ENCODE results near the gene AIFM3. TPM values are rescaled to one million over a fixed set of nuclear protein-coding genes. Genes with fewer than 3 reads are reported as not detected.
"Not testable (repeated sequence)": the region's sequence is repeated elsewhere in the genome, so short reads cannot be mapped to it uniquely, and the experiment has no call there.

Gene AIFM3
- total RNA-seq, 2 donors from 2014 or later: 1.8 to 2.7 TPM

- not testable (repeated sequence) for H3K4me1 ChIP-seq (ENCODE audit: control insufficient read depth, insufficient read depth, low read length); H3K9me3 Mint-ChIP-seq; H3K4me3 ChIP-seq (ENCODE audit: low read length); H3K4me3 Mint-ChIP-seq; DNase-seq; H3K9me3 ChIP-seq (ENCODE audit: control insufficient read depth, low read length); H3K9ac ChIP-seq (ENCODE audit: extremely low read depth, low read length, poor library complexity, severe bottlenecking); H3K27me3 Mint-ChIP-seq (ENCODE audit: insufficient read depth); H3K27ac ChIP-seq (ENCODE audit: low read depth, low read length); H3K27me3 ChIP-seq (ENCODE audit: control insufficient read depth, insufficient read depth, low read length, poor library complexity, severe bottlenecking)
- peaks cover 62% of the 10 kb centered on the region for H3K36me3 ChIP-seq (ENCODE audit: control insufficient read depth, insufficient read depth, low read length)
- WGBS, 2 experiments (ENCODE audit: insufficient coverage in 1 of 2, insufficient read length in 1 of 2): 95 to 96% methylated on average over 7 to 11 of the region's 11 CpGs
- peaks cover 14% of the 10 kb centered on the region for H3K4me1 Mint-ChIP-seq
- H3K27ac Mint-ChIP-seq: peak overlapping the region; percentile 55
- peaks cover 56% of the 10 kb centered on the region for H3K36me3 Mint-ChIP-seq (ENCODE audit: low read depth)
Observed at GRCh38 chr22:20935780-20936539, 31.1 kb upstream of the AIFM3 start.

GRCh38 chr22:20937031-20937793 lies 29.8 kb upstream of the AIFM3 start:
- Mint-ChIP-seq H3K27ac (peak overlapping the region; percentile 30), H3K27me3 (ENCODE audit: insufficient read depth) (no peaks in the 10 kb centered on the region), H3K4me3 (peak overlapping the region; percentile 13), H3K36me3 (ENCODE audit: low read depth) (peaks cover 53% of the 10 kb centered on the region), H3K9me3 (no peaks in the 10 kb centered on the region), H3K4me1 (peaks cover 14% of the 10 kb centered on the region)
- 82 to 87% methylated on average over 6 to 12 of the region's 12 CpGs for WGBS, 2 experiments (ENCODE audit: insufficient coverage in 1 of 2, insufficient read length in 1 of 2)
- H3K36me3 ChIP-seq (ENCODE audit: control insufficient read depth, insufficient read depth, low read length): peaks cover 64% of the 10 kb centered on the region
- no peak for TF ChIP-seq CTCF (conservative IDR thresholded peaks at IDR 0.05)
- H3K27me3 ChIP-seq (ENCODE audit: control insufficient read depth, insufficient read depth, low read length, poor library complexity, severe bottlenecking): no peaks in the 10 kb centered on the region
- H3K9me3 ChIP-seq (ENCODE audit: control insufficient read depth, low read length): no peaks in the 10 kb centered on the region
- H3K27ac ChIP-seq (ENCODE audit: low read depth, low read length): no peak overlapping the region
- no peaks in the 10 kb centered on the region for H3K4me1 ChIP-seq (ENCODE audit: control insufficient read depth, insufficient read depth, low read length)
- H3K4me3 ChIP-seq (ENCODE audit: low read length): peak overlapping the region; percentile 14
- no peak for DNase-seq
- no peak overlapping the region for H3K9ac ChIP-seq (ENCODE audit: extremely low read depth, low read length, poor library complexity, severe bottlenecking)

- Histone ChIP-seq H3K9ac (ENCODE audit: extremely low read depth, low read length, poor library complexity, severe bottlenecking) (no peak overlapping the region), H3K4me3 (ENCODE audit: low read length) (peak overlapping the region; percentile 14), H3K27me3 (ENCODE audit: control insufficient read depth, insufficient read depth, low read length, poor library complexity, severe bottlenecking) (no peaks in the 10 kb centered on the region), H3K4me1 (ENCODE audit: control insufficient read depth, insufficient read depth, low read length) (no peaks in the 10 kb centered on the region), H3K27ac (ENCODE audit: low read depth, low read length) (no peak overlapping the region), H3K9me3 (ENCODE audit: control insufficient read depth, low read length) (no peaks in the 10 kb centered on the region), H3K36me3 (ENCODE audit: control insufficient read depth, insufficient read depth, low read length) (peaks cover 68% of the 10 kb centered on the region)
- peaks cover 55% of the 10 kb centered on the region for H3K36me3 Mint-ChIP-seq (ENCODE audit: low read depth)
- DNase-seq: no peak
- H3K4me3 Mint-ChIP-seq: peak overlapping the region; percentile 13
- peak overlapping the region; percentile 30 for H3K27ac Mint-ChIP-seq
- TF ChIP-seq CTCF (conservative IDR thresholded peaks at IDR 0.05): no peak
- WGBS, 2 experiments (ENCODE audit: insufficient coverage in 1 of 2, insufficient read length in 1 of 2): 91 to 93% methylated on average over 7 of the region's 8 CpGs
- H3K4me1 Mint-ChIP-seq: peaks cover 14% of the 10 kb centered on the region
- no peaks in the 10 kb centered on the region for H3K9me3 Mint-ChIP-seq
- H3K27me3 Mint-ChIP-seq (ENCODE audit: insufficient read depth): no peaks in the 10 kb centered on the region
Observed at GRCh38 chr22:20937794-20938671, 29.0 kb upstream of the AIFM3 start.

GRCh38 chr22:20939457-20940185 lies 27.4 kb upstream of the AIFM3 start:
- peaks cover 14% of the 10 kb centered on the region for H3K4me1 Mint-ChIP-seq

More at GRCh38 chr22:20939457-20940185, 27.4 kb upstream of the AIFM3 start:
- peaks cover 64% of the 10 kb centered on the region for H3K36me3 ChIP-seq (ENCODE audit: control insufficient read depth, insufficient read depth, low read length)
- WGBS, 2 experiments (ENCODE audit: insufficient coverage in 1 of 2, insufficient read length in 1 of 2): 92 to 97% methylated on average over 8 to 14 of the region's 14 CpGs
- H3K4me3 ChIP-seq (ENCODE audit: low read length); H3K9ac ChIP-seq (ENCODE audit: extremely low read depth, low read length, poor library complexity, severe bottlenecking); H3K4me3 Mint-ChIP-seq; H3K4me1 ChIP-seq (ENCODE audit: control insufficient read depth, insufficient read depth, low read length); H3K27me3 Mint-ChIP-seq (ENCODE audit: insufficient read depth); H3K27ac Mint-ChIP-seq; H3K27me3 ChIP-seq (ENCODE audit: control insufficient read depth, insufficient read depth, low read length, poor library complexity, severe bottlenecking); DNase-seq; H3K27ac ChIP-seq (ENCODE audit: low read depth, low read length); H3K9me3 ChIP-seq (ENCODE audit: control insufficient read depth, low read length); H3K9me3 Mint-ChIP-seq: not testable (repeated sequence)
- peaks cover 51% of the 10 kb centered on the region for H3K36me3 Mint-ChIP-seq (ENCODE audit: low read depth)

Data from endodermal cell (in vitro differentiated cells).